Osteoblast (primary cell): ENCODE results near the gene TMEM60. TPM values are rescaled to one million over a fixed set of nuclear protein-coding genes. Genes with fewer than 3 reads are reported as not detected.

Experiments
- DNase-seq: peaks from one replicate; pipeline ENCODE4 v3.0.0; 2011; ENCODE audit warnings: low spot score, mixed read lengths; ENCODE audit not compliant: insufficient read length; ENCODE audit errors: missing footprints
- H2AFZ ChIP-seq: 2 replicates; pipeline ENCODE4 v1.6.0; 2011; ENCODE audit warnings: mild to moderate bottlenecking, low read length
- H3K27ac ChIP-seq: 2 replicates; pipeline ENCODE4 v1.5.1; 2011; ENCODE audit warnings: mild to moderate bottlenecking, low read depth, low read length, moderate library complexity
- H3K27me3 ChIP-seq: 2 replicates; pipeline ENCODE4 v1.6.0; 2012; ENCODE audit warnings: mild to moderate bottlenecking, control low read depth, inconsistent platforms, low read length, moderate library complexity; ENCODE audit not compliant: insufficient read depth
- H3K36me3 ChIP-seq: 2 replicates; pipeline ENCODE4 v1.5.1; 2011; ENCODE audit warnings: mild to moderate bottlenecking, low read length, control low read depth, moderate library complexity; ENCODE audit not compliant: insufficient read depth
- H3K4me1 ChIP-seq: 2 replicates; pipeline ENCODE4 v1.5.1; 2011; ENCODE audit warnings: mild to moderate bottlenecking, low read length, control low read depth, moderate library complexity; ENCODE audit not compliant: insufficient read depth
- H3K4me2 ChIP-seq: 2 replicates; pipeline ENCODE4 v1.6.0; 2011; ENCODE audit warnings: mild to moderate bottlenecking, low read length; ENCODE audit not compliant: insufficient read depth
- H3K4me3 ChIP-seq: fragments of 200-600 bp; sonication (generic); 3 replicates; pipeline ENCODE4 v1.5.1; 2012; ENCODE audit warnings: mild to moderate bottlenecking, low read length, inconsistent platforms; ENCODE audit not compliant: insufficient read depth
- H3K79me2 ChIP-seq: 2 replicates; pipeline ENCODE4 v1.6.0; 2012; ENCODE audit warnings: mild to moderate bottlenecking, low read length, control low read depth, inconsistent platforms; ENCODE audit not compliant: insufficient read depth
- H3K9me3 ChIP-seq: 2 replicates; pipeline ENCODE4 v1.5.1; 2011; ENCODE audit warnings: low read depth, low read length, control low read depth
- H4K20me1 ChIP-seq: 2 replicates; pipeline ENCODE4 v1.6.0; 2012; ENCODE audit warnings: mild to moderate bottlenecking, low read length, control low read depth; ENCODE audit not compliant: insufficient read depth
- CTCF ChIP-seq: IDR thresholded peaks from 2 replicates; pipeline ENCODE4 v1.5.1; 2011; ENCODE audit warnings: mild to moderate bottlenecking, low read depth, low read length, moderate library complexity; ENCODE audit errors: extremely low read depth
- total RNA-seq: library from RNA; depleted of rRNA; stranded (reverse); fragments of >200 nt; gene quantifications from 2 replicates; pipeline ENCODE4 v1.2.3, GENCODE V29; 2012

Gene TMEM60
- total RNA-seq, 1 donor, result 20.3 TPM

DNA sequence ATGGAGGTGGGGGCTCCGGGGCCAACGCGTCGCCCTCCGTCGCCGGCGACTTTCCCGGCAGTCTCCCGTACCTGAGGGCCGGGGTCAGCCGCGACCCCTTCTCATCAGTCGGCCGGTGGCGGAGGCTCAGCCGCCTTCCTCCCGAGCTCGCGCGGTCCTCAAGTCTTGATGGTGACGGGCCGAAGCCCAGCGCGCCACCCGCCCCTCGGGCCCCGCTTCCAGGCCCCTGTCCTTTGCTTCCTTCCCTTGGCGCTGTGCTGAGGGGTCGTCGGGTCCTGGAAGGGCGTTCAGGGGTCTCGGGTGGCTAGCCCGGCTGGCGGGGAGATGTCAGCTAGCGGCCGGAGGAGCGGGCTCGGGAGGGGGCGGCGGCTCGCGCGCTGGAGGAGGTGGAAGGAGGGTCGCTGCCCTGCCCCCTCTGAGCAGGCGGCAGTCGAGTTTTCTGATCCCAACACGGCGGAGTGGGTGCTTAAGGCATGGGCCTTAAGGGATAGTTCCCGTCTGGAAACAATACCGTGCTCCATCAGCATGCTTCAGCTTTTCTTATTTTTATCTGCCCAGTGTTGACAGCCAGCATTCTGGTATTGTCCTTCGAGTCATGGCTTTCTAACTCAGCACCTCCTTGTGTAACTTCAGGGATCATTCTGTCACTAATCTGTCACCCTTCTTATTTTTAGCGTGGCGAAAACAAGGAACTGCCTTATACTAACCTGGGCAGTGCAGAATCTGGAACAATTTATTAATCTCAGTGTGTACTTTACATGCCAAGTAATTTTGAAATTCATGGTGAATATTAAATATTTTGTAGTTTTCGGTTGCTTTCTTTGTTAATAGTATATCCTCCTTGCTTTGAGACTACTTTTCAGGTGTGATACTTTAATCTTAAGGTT lies 1.1 kb upstream of the TMEM60 start:
- Histone ChIP-seq H3K79me2 (peaks cover 89% of the 10 kb centered on the region), H3K36me3 (no peaks in the 10 kb centered on the region), H2AFZ (peak overlapping the region; percentile 39), H3K4me1 (peaks cover 21% of the 10 kb centered on the region), H3K27me3 (no peaks in the 10 kb centered on the region), H3K27ac (peak overlapping the region; percentile 67), H3K4me2 (peak overlapping the region; percentile 85), H4K20me1 (no peaks in the 10 kb centered on the region), H3K4me3 (peak overlapping the region; percentile 95), H3K9me3 (no peaks in the 10 kb centered on the region)
- TF ChIP-seq CTCF, result no peak
- DNase-seq, result peak; percentile 46

DNA sequence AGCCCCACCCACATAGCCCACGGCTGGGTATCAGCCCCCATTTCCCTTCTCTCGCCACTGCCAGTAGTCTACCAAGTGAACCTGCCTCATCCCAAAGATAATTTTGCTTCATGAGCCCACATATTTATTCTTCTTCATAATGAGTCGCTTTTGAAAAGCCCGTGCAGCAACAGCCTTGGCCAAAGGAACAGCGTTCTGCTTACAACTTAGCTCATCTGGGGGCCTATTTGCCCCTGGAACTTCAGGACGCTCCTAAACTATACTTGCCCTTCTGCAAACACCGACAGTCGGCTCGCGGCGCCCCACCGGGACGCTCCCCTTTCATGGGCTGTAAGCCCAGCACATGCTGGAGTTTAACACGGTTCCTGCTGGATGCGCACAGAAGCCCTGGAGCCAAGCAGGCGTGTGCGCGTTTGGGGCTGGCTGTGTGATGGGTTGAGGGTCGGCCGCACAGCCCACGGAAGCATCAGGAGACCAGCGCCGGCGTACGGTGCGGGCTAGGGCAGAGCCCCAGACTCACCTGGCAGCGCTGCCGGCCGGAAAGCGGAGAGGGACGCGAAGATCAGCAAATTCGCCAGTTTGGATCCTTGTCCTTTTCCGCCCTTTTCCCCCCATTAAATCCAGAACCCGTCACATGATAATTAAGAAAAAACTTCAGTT lies 370 bp downstream of the TMEM60 start:
- Histone ChIP-seq H2AFZ (peak overlapping the region; percentile 86), H4K20me1 (no peaks in the 10 kb centered on the region), H3K4me3 (peak overlapping the region; percentile 95), H3K4me1 (peaks cover 21% of the 10 kb centered on the region), H3K9me3 (no peaks in the 10 kb centered on the region), H3K27ac (peak overlapping the region; percentile 87), H3K27me3 (no peaks in the 10 kb centered on the region), H3K79me2 (peaks cover 84% of the 10 kb centered on the region), H3K36me3 (no peaks in the 10 kb centered on the region), H3K4me2 (peak overlapping the region; percentile 83)
- peak; percentile 58 for DNase-seq
- TF ChIP-seq CTCF, result no peak

- Histone ChIP-seq H2AFZ (no peak overlapping the region), H3K27ac (peak overlapping the region; percentile 87)
- TF ChIP-seq CTCF, result no peak
Measured at GRCh38 chr7:77796960-77797359, 1.3 kb downstream of the TMEM60 start.

DNA sequence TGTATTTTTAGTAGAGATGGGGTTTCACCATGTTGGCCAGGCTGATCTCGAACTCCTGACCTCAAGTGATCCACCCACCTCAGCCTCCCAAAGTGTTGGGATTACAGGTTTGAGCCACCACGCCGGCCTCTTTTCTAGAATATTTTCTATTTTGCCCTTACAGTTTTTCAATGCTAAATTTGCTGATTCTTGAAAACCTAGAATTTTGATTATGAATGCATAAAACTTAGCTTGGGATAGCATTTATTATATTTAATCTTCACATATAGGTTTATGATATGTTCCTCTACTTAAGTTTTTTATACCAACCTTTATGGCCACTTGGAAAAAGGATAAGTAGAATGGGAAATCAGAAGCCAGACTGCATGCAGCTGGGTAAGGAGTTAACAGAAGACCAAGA lies 2.1 kb downstream of the TMEM60 start:
- H3K27me3 ChIP-seq, result no peaks in the 10 kb centered on the region
- H2AFZ ChIP-seq, result no peak overlapping the region
- H3K4me1 ChIP-seq, result peaks cover 21% of the 10 kb centered on the region
- H3K79me2 ChIP-seq, result peaks cover 69% of the 10 kb centered on the region
- peak overlapping the region; percentile 11 for H3K4me3 ChIP-seq
- peak overlapping the region; percentile 83 for H3K4me2 ChIP-seq
- no peaks in the 10 kb centered on the region for H4K20me1 ChIP-seq
- H3K27ac ChIP-seq, result no peak overlapping the region
- no peaks in the 10 kb centered on the region for H3K9me3 ChIP-seq
- DNase-seq, result no peak
- no peaks in the 10 kb centered on the region for H3K36me3 ChIP-seq
- TF ChIP-seq CTCF, result no peak

More at GRCh38 chr7:77796960-77797359, 1.3 kb downstream of the TMEM60 start:
- Histone ChIP-seq H3K4me1 (peaks cover 21% of the 10 kb centered on the region), H3K9me3 (no peaks in the 10 kb centered on the region), H3K4me3 (peak overlapping the region; percentile 95), H4K20me1 (no peaks in the 10 kb centered on the region), H3K4me2 (peak overlapping the region; percentile 83), H3K79me2 (peaks cover 75% of the 10 kb centered on the region), H3K36me3 (no peaks in the 10 kb centered on the region), H3K27me3 (no peaks in the 10 kb centered on the region)
- DNase-seq, result no peak
